DND-41 (cell line): ENCODE results near the gene DDX1.
"Not testable (repeated sequence)": the region's sequence is repeated elsewhere in the genome, so short reads cannot be mapped to it uniquely, and the experiment has no call there.

Experiments
- ATAC-seq: fragments of 200-7000 bp; cut with Tn5 transposase; 3 replicates; pipeline ENCODE4 v1.9.1; 2021; ENCODE audit warnings: low read depth; ENCODE audit not compliant: insufficient read depth
- DNase-seq: peaks from one replicate; pipeline ENCODE4 v3.0.0-alpha.2; 2020
- H2AFZ ChIP-seq: 2 replicates; pipeline ENCODE4 v1.6.0; 2012; ENCODE audit warnings: low read depth, low read length
- H3K27ac ChIP-seq: 2 replicates; pipeline ENCODE4 v1.5.1; 2012; ENCODE audit warnings: low read length, inconsistent platforms
- H3K27me3 ChIP-seq: fragments of 200-600 bp; sonication (generic); 2 replicates; pipeline ENCODE4 v1.6.0; 2012; ENCODE audit warnings: low read length, mild to moderate bottlenecking, inconsistent platforms; ENCODE audit not compliant: insufficient read depth, poor library complexity
- H3K36me3 ChIP-seq: 2 replicates; pipeline ENCODE4 v1.5.1; 2012; ENCODE audit warnings: low read length, inconsistent platforms; ENCODE audit not compliant: insufficient read depth
- H3K4me1 ChIP-seq: 2 replicates; pipeline ENCODE4 v1.5.1; 2012; ENCODE audit warnings: mild to moderate bottlenecking, low read length; ENCODE audit not compliant: insufficient read depth
- H3K4me2 ChIP-seq: 2 replicates; pipeline ENCODE4 v1.6.0; 2012; ENCODE audit warnings: mild to moderate bottlenecking, moderate library complexity, low read length, inconsistent platforms; ENCODE audit not compliant: insufficient read depth
- H3K4me3 ChIP-seq, 2 experiments: fragments of 200-600 bp in 1 of 2; shearing (Covaris generic) in 1 of 2; 2 replicates each; pipeline ENCODE4 v1.5.1; 2012 to 2016; ENCODE audit warnings: inconsistent platforms in 2 of 2, low read length in 2 of 2, mild to moderate bottlenecking in 2 of 2, low read depth in 1 of 2, moderate library complexity in 1 of 2
- H3K79me2 ChIP-seq: 2 replicates; pipeline ENCODE4 v1.6.0; 2012; ENCODE audit warnings: low read length, inconsistent platforms; ENCODE audit not compliant: insufficient read depth
- H3K9ac ChIP-seq: 2 replicates; pipeline ENCODE4 v1.6.0; 2012; ENCODE audit warnings: low read depth, mild to moderate bottlenecking, inconsistent platforms, low read length, moderate library complexity
- H3K9me3 ChIP-seq: 2 replicates; pipeline ENCODE4 v1.5.1; 2012; ENCODE audit warnings: low read length, moderate library complexity, mild to moderate bottlenecking, inconsistent platforms; ENCODE audit not compliant: insufficient read depth, severe bottlenecking
- H4K20me1 ChIP-seq: 2 replicates; pipeline ENCODE4 v1.6.0; 2012; ENCODE audit warnings: low read length; ENCODE audit not compliant: insufficient read depth
- CTCF ChIP-seq: IDR thresholded peaks from 2 replicates; pipeline ENCODE4 v1.5.1; 2012; ENCODE audit warnings: borderline replicate concordance, low read length, moderate library complexity, mild to moderate bottlenecking; ENCODE audit not compliant: poor library complexity, severe bottlenecking; ENCODE audit errors: extremely low read depth
- EZH2 ChIP-seq: IDR thresholded peaks from 3 replicates; pipeline ENCODE4 v1.6.1; 2012; ENCODE audit warnings: borderline replicate concordance, low read depth, mild to moderate bottlenecking, moderate library complexity, low read length, inconsistent platforms; ENCODE audit not compliant: severe bottlenecking

DDX1 gene

GRCh38 chr2:15678346-15678745 lies 86.7 kb downstream of the DDX1 start:
- TF ChIP-seq CTCF (no peak), EZH2 (no peak)
- peaks cover 4% of the 10 kb centered on the region for H3K9me3 ChIP-seq
- ATAC-seq (no peak), DNase-seq (no peak)
- no peak overlapping the region for H2AFZ ChIP-seq
- H3K4me1 ChIP-seq: no peaks in the 10 kb centered on the region
- H3K4me2 ChIP-seq: no peak overlapping the region
- no peaks in the 10 kb centered on the region for H3K36me3 ChIP-seq
- no peaks in the 10 kb centered on the region for H3K27me3 ChIP-seq
- no peak overlapping the region for H3K9ac ChIP-seq
- H4K20me1 ChIP-seq: no peaks in the 10 kb centered on the region
- no peak overlapping the region for H3K4me3 ChIP-seq
- no peak overlapping the region for H3K27ac ChIP-seq
- H3K79me2 ChIP-seq: no peaks in the 10 kb centered on the region

GRCh38 chr2:15678909-15679308 lies 87.2 kb downstream of the DDX1 start:
- Histone ChIP-seq H3K36me3 (no peaks in the 10 kb centered on the region), H3K4me1 (no peaks in the 10 kb centered on the region), H3K79me2 (no peaks in the 10 kb centered on the region), H3K4me2 (no peak overlapping the region), H3K27ac (no peak overlapping the region), H3K9me3 (peaks cover 4% of the 10 kb centered on the region), H3K27me3 (no peaks in the 10 kb centered on the region), H3K4me3 (no peak overlapping the region), H2AFZ (no peak overlapping the region), H3K9ac (no peak overlapping the region), H4K20me1 (no peaks in the 10 kb centered on the region)
- TF ChIP-seq CTCF: no peak
- TF ChIP-seq EZH2: no peak
- no peak for DNase-seq
- ATAC-seq: no peak

GRCh38 chr2:15679386-15679924 lies 87.8 kb downstream of the DDX1 start:
- H3K27me3 ChIP-seq: no peaks in the 10 kb centered on the region
- ATAC-seq (no peak), DNase-seq (no peak)
- H4K20me1 ChIP-seq: no peaks in the 10 kb centered on the region
- TF ChIP-seq CTCF (no peak), EZH2 (no peak)
- no peak overlapping the region for H3K4me2 ChIP-seq
- H2AFZ ChIP-seq: no peak overlapping the region
- H3K9me3 ChIP-seq: peaks cover 4% of the 10 kb centered on the region
- H3K36me3 ChIP-seq: no peaks in the 10 kb centered on the region
- H3K4me1 ChIP-seq: no peaks in the 10 kb centered on the region
- no peak overlapping the region for H3K27ac ChIP-seq
- H3K9ac ChIP-seq: no peak overlapping the region
- no peak overlapping the region for H3K4me3 ChIP-seq
- H3K79me2 ChIP-seq: no peaks in the 10 kb centered on the region

GRCh38 chr2:15680132-15680531 lies 88.5 kb downstream of the DDX1 start:
- not testable (repeated sequence) for H3K4me2 ChIP-seq, H3K4me3 ChIP-seq, H3K4me1 ChIP-seq, H4K20me1 ChIP-seq, DNase-seq, H3K36me3 ChIP-seq, ATAC-seq, H3K79me2 ChIP-seq, H3K9me3 ChIP-seq, H3K27me3 ChIP-seq, H3K27ac ChIP-seq, H3K9ac ChIP-seq, H2AFZ ChIP-seq
